Measurements from ENCODE around the gene C1QL1. TPM values are rescaled to one million over a fixed set of nuclear protein-coding genes. Genes with fewer than 3 reads are reported as not detected.

The C1QL1 gene
- total and polyA plus RNA-seq, 2 donors (not counting 3 experiments of a cell fraction or from before 2014, with no cell fraction given): 0.35 to 0.72 TPM

DNA sequence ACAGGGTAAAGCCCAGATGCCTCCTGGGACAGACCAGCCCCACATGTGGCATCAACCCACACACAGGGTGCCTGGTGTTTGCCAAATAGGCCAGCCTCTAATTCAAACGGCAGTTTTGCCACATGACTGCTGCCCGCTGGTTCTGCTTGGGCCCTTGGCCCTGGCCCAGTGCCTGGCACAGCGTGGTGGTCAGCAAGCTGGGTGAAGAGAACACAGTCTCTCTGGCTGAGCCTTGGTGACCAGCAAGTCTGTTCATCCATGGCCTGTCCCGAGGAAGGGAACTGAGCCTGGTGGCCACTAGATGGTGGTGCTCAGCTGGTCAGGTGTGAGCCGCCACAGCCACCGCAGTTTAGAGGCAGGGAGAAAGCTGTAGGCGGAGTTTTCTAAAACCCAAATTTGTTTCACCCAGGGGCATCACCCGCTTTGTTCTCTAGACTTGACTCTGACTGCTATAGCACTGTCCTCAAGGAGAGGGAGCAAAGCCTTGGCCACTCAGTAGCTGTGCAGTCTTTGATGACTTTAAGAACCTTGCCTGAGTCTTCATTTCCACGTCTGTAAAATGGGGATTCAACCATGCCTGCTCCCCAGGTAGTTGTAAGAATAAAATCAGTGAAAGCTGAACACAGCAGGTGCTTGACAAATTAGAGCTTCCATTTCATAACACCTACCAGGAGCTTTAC is 48.1 kb downstream of the C1QL1 start:
- H3K4me1 ChIP-seq (ENCODE audit: control insufficient read depth, extremely low read depth, insufficient read depth, low read length): peaks cover 8% of the 10 kb centered on the region
- BruUV-seq (replicated peaks): no TSS peak
- H3K4me2 ChIP-seq (ENCODE audit: insufficient read depth, low read length): no peak overlapping the region
- H3K36me3 ChIP-seq (ENCODE audit: control insufficient read depth in 2 of 2, extremely low read depth in 1 of 2, insufficient read depth in 2 of 2, low read length in 2 of 2): no peaks in the 10 kb centered on the region
- H3K79me2 ChIP-seq (ENCODE audit: control insufficient read depth, insufficient read depth, low read length): no peaks in the 10 kb centered on the region
- POLR2A ChIA-PET: no interaction called here
- H4K20me1 ChIP-seq (replicated peaks; ENCODE audit: control insufficient read depth, extremely low read depth, insufficient read depth, low read length): no peaks in the 10 kb centered on the region
- no peaks in the 10 kb centered on the region for H3K9me1 ChIP-seq (replicated peaks; ENCODE audit: control insufficient read depth, extremely low read depth, insufficient read depth, low read length)
- no peak overlapping the region for H3K27ac ChIP-seq (ENCODE audit: insufficient read depth, low read depth, low read length)
- FAIRE-seq: peak; percentile 96
- H2AFZ ChIP-seq (ENCODE audit: low read depth, low read length): no peak overlapping the region
- H3K9ac ChIP-seq (replicated peaks; ENCODE audit: extremely low read depth, insufficient read depth, low read length): no peak overlapping the region
- DNase-seq (ENCODE audit: low read depth, low spot score): peak; percentile 76
- intact Hi-C loops (cut with micrococcal nuclease) (loop anchor here (1.0 kb wide), 4 partner anchors 19 to 213 kb away; no protein-coding TSS in a partner anchor), dilution Hi-C loops (cut with MboI; ENCODE audit: extremely low pct_ligation_motif_present, low sequenced_read_pairs) (no loop called here)
- CTCF ChIA-PET: interaction anchor here (0.6 to 9.9 kb wide), 55 partner anchors 9 to 586 kb away, joined by 3 to 331 read pairs (median 5); partner anchors contain the start of genes ACBD4, DCAKD, EFTUD2 and NMT1
- peaks cover 0 to 11% of the 10 kb centered on the region in 2 experiments for H3K27me3 ChIP-seq (ENCODE audit: control insufficient read depth in 2 of 2, insufficient read depth in 2 of 2, low read length in 2 of 2)
- no peaks in the 10 kb centered on the region for H3K9me3 ChIP-seq (replicated peaks; ENCODE audit: control insufficient read depth, insufficient read depth, low read length)
- no peak overlapping the region for H3K4me3 ChIP-seq (replicated peaks in 1 of 3; ENCODE audit: insufficient read depth in 1 of 3, low read depth in 1 of 3, low read length in 3 of 3)
- TF ChIP-seq FOS (IDR thresholded peaks at IDR 0.05; ENCODE audit: borderline replicate concordance, insufficient read depth, low read length): no peak
- TF ChIP-seq, protein P1, sequence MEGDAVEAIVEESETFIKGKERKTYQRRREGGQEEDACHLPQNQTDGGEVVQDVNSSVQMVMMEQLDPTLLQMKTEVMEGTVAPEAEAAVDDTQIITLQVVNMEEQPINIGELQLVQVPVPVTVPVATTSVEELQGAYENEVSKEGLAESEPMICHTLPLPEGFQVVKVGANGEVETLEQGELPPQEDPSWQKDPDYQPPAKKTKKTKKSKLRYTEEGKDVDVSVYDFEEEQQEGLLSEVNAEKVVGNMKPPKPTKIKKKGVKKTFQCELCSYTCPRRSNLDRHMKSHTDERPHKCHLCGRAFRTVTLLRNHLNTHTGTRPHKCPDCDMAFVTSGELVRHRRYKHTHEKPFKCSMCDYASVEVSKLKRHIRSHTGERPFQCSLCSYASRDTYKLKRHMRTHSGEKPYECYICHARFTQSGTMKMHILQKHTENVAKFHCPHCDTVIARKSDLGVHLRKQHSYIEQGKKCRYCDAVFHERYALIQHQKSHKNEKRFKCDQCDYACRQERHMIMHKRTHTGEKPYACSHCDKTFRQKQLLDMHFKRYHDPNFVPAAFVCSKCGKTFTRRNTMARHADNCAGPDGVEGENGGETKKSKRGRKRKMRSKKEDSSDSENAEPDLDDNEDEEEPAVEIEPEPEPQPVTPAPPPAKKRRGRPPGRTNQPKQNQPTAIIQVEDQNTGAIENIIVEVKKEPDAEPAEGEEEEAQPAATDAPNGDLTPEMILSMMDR (IDR thresholded peaks at IDR 0.05; ENCODE audit: extremely low read depth in 1 of 2, insufficient read depth in 1 of 2, low read depth in 1 of 2, low read length in 2 of 2): peak; percentile 75 to 84

DNA sequence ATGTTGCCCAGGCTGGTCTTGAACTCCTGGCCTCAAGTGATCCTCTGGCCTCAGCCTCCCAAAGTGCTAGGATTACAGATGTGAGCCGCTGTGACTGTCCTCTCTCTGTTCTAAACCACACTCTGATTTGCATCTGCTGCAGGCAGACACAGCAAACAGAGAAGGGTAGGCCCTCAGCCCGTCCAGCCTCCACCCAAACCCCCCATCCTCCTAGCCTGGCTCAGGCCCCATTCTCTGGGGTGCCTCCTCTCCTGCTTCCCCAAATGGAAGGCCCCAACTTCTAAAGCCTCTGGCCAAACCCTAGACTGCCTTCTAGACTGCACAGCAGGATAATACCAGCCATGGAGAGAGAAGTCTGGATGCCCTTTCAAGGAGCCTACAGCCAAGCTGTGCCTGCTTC is 48.7 kb downstream of the C1QL1 start:
- Histone ChIP-seq H3K79me2 (ENCODE audit: control insufficient read depth, insufficient read depth, low read length) (no peaks in the 10 kb centered on the region), H3K4me2 (ENCODE audit: insufficient read depth, low read length) (no peak overlapping the region), H3K27ac (ENCODE audit: insufficient read depth, low read depth, low read length) (no peak overlapping the region), H3K9me1 (replicated peaks; ENCODE audit: control insufficient read depth, extremely low read depth, insufficient read depth, low read length) (no peaks in the 10 kb centered on the region), H3K9me3 (replicated peaks; ENCODE audit: control insufficient read depth, insufficient read depth, low read length) (no peaks in the 10 kb centered on the region), H3K4me1 (ENCODE audit: control insufficient read depth, extremely low read depth, insufficient read depth, low read length) (peaks cover 8% of the 10 kb centered on the region), H4K20me1 (replicated peaks; ENCODE audit: control insufficient read depth, extremely low read depth, insufficient read depth, low read length) (no peaks in the 10 kb centered on the region), H2AFZ (ENCODE audit: low read depth, low read length) (no peak overlapping the region), H3K4me3 (replicated peaks in 1 of 3; ENCODE audit: insufficient read depth in 1 of 3, low read depth in 1 of 3, low read length in 3 of 3) (no peak overlapping the region), H3K36me3 (ENCODE audit: control insufficient read depth in 2 of 2, extremely low read depth in 1 of 2, insufficient read depth in 2 of 2, low read length in 2 of 2) (no peaks in the 10 kb centered on the region), H3K9ac (replicated peaks; ENCODE audit: extremely low read depth, insufficient read depth, low read length) (no peak overlapping the region), H3K27me3 (ENCODE audit: control insufficient read depth in 2 of 2, insufficient read depth in 2 of 2, low read length in 2 of 2) (peaks cover 0 to 11% of the 10 kb centered on the region in 2 experiments)
- FAIRE-seq: no peak
- CTCF ChIA-PET: interaction anchor here (1.0 to 9.9 kb wide), 28 partner anchors 8 to 216 kb away, joined by 3 to 331 read pairs (median 8); partner anchors contain the start of genes ACBD4, DCAKD and EFTUD2
- intact Hi-C loops (cut with micrococcal nuclease) (no loop called here), dilution Hi-C loops (cut with MboI; ENCODE audit: extremely low pct_ligation_motif_present, low sequenced_read_pairs) (no loop called here)
- no TSS peak for BruUV-seq (replicated peaks)
- POLR2A ChIA-PET: no interaction called here
- no peak for DNase-seq (ENCODE audit: low read depth, low spot score)
- TF ChIP-seq JUN (IDR thresholded peaks at IDR 0.05; ENCODE audit: borderline replicate concordance, insufficient read depth, insufficient read length, low read depth) (no peak), POLR2AphosphoS5 (IDR thresholded peaks at IDR 0.05; ENCODE audit: insufficient read depth, low read depth, low read length) (no peak), GATA2 (IDR thresholded peaks at IDR 0.05; ENCODE audit: insufficient read depth, insufficient read length, low read depth, low read length) (no peak), MYC (IDR thresholded peaks at IDR 0.05; ENCODE audit: low read depth, low read length) (no peak), EZH2 (IDR thresholded peaks at IDR 0.05; ENCODE audit: borderline replicate concordance, low read depth, low read length, severe bottlenecking) (no peak), FOS (IDR thresholded peaks at IDR 0.05; ENCODE audit: borderline replicate concordance, insufficient read depth, low read length) (no peak), POLR2A (IDR thresholded peaks at IDR 0.05; ENCODE audit: low read depth, low read length) (no peak)
- TF ChIP-seq, protein P2, sequence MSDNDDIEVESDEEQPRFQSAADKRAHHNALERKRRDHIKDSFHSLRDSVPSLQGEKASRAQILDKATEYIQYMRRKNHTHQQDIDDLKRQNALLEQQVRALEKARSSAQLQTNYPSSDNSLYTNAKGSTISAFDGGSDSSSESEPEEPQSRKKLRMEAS (IDR thresholded peaks at IDR 0.05; ENCODE audit: insufficient read depth, insufficient read length): no peak
- TF ChIP-seq, protein P1 (IDR thresholded peaks at IDR 0.05; ENCODE audit: extremely low read depth in 1 of 2, insufficient read depth in 1 of 2, low read depth in 1 of 2, low read length in 2 of 2): no peak
